Hepatocyte (in vitro differentiated cells): Measurements from ENCODE around the gene PCYT2. TPM values are rescaled to one million over a fixed set of nuclear protein-coding genes. Genes with fewer than 3 reads are reported as not detected.

Source experiments
- DNase-seq: peaks from one replicate; pipeline ENCODE4 v3.0.0-alpha.2; 2016; ENCODE audit warnings: low spot score
- H2AFZ ChIP-seq: fragments of 200-600 bp; sonication (generic); 2 replicates; pipeline ENCODE4 v1.6.0; 2016; ENCODE audit warnings: antibody characterized with exemption, mild to moderate bottlenecking
- H3K27ac ChIP-seq: fragments of 200-600 bp; sonication (generic); 2 replicates; pipeline ENCODE4 v1.5.1; 2016; ENCODE audit warnings: mild to moderate bottlenecking
- H3K27me3 ChIP-seq: fragments of 200-600 bp; sonication (generic); 2 replicates; pipeline ENCODE4 v1.6.1; 2016
- H3K36me3 ChIP-seq: fragments of 200-600 bp; sonication (generic); replicated peaks from 2 replicates; pipeline ENCODE4 v1.5.1; 2016; ENCODE audit warnings: low read depth; ENCODE audit not compliant: insufficient read depth
- H3K4me1 ChIP-seq: fragments of 200-600 bp; sonication (generic); 2 replicates; pipeline ENCODE4 v1.5.1; 2016; ENCODE audit warnings: mild to moderate bottlenecking, moderate library complexity; ENCODE audit not compliant: insufficient read depth
- H3K4me2 ChIP-seq: fragments of 200-600 bp; sonication (generic); 2 replicates; pipeline ENCODE4 v1.6.0; 2016
- H3K4me3 ChIP-seq: fragments of 200-600 bp; sonication (generic); 2 replicates; pipeline ENCODE4 v1.5.1; 2016; ENCODE audit warnings: mild to moderate bottlenecking
- H3K79me2 ChIP-seq: fragments of 200-600 bp; sonication (generic); 2 replicates; pipeline ENCODE4 v1.6.0; 2017; ENCODE audit warnings: mild to moderate bottlenecking
- H3K9me2 ChIP-seq: fragments of 200-600 bp; sonication (generic); replicated peaks from 2 replicates; pipeline ENCODE4 v1.6.0; 2017; ENCODE audit warnings: mild to moderate bottlenecking; ENCODE audit not compliant: insufficient read depth
- H3K9me3 ChIP-seq: fragments of 200-600 bp; sonication (generic); 2 replicates; pipeline ENCODE4 v1.5.1; 2016; ENCODE audit warnings: low read depth, mild to moderate bottlenecking
- H4K20me1 ChIP-seq: fragments of 200-600 bp; sonication (generic); 2 replicates; pipeline ENCODE4 v1.6.0; 2016; ENCODE audit warnings: mild to moderate bottlenecking; ENCODE audit not compliant: insufficient read depth, poor library complexity, severe bottlenecking
- EZH2 ChIP-seq: fragments of 200-600 bp; sonication (generic); IDR thresholded peaks from 2 replicates; pipeline ENCODE4 v1.6.1; 2016; ENCODE audit warnings: antibody characterized with exemption, mild to moderate bottlenecking, borderline replicate concordance
- EZH2phosphoT487 ChIP-seq: fragments of 200-600 bp; sonication (generic); IDR thresholded peaks from one replicate; pipeline ENCODE4 v1.6.1; 2018; ENCODE audit warnings: antibody characterized with exemption, mild to moderate bottlenecking, low read depth, moderate library complexity; ENCODE audit not compliant: unreplicated experiment, severe bottlenecking
- WGBS: methylation state at CpG from one replicate; pipeline ENCODE4 v1.1.6; 2016; ENCODE audit warnings: low lambda C conversion rate; ENCODE audit errors: missing lambda C conversion rate; 5-methylcytosine and 5-hydroxymethylcytosine counted together
- polyA plus RNA-seq: library from polyadenylated mRNA; unstranded; fragments of >200 nt; fragmentation: Nextera tagmentation; extraction: Ambion mirVana; gene quantifications from 2 replicates; pipeline ENCODE4 v1.2.1, GENCODE V29; 2016
- total RNA-seq: library from RNA; depleted of rRNA; stranded (reverse); fragments of >200 nt; gene quantifications from 2 replicates; pipeline ENCODE4 v1.2.3, GENCODE V29; 2014
- TF ChIP-seq, protein P1 (sequence below): fragments of 200-600 bp; sonication (generic); IDR thresholded peaks from 2 replicates; pipeline ENCODE4 v1.5.1; 2016; ENCODE audit warnings: antibody characterized with exemption, mild to moderate bottlenecking; ENCODE audit not compliant: poor library complexity

Gene PCYT2
- total and polyA plus RNA-seq, 2 experiments from 2014 or later: 84.7 to 126 TPM

DNA sequence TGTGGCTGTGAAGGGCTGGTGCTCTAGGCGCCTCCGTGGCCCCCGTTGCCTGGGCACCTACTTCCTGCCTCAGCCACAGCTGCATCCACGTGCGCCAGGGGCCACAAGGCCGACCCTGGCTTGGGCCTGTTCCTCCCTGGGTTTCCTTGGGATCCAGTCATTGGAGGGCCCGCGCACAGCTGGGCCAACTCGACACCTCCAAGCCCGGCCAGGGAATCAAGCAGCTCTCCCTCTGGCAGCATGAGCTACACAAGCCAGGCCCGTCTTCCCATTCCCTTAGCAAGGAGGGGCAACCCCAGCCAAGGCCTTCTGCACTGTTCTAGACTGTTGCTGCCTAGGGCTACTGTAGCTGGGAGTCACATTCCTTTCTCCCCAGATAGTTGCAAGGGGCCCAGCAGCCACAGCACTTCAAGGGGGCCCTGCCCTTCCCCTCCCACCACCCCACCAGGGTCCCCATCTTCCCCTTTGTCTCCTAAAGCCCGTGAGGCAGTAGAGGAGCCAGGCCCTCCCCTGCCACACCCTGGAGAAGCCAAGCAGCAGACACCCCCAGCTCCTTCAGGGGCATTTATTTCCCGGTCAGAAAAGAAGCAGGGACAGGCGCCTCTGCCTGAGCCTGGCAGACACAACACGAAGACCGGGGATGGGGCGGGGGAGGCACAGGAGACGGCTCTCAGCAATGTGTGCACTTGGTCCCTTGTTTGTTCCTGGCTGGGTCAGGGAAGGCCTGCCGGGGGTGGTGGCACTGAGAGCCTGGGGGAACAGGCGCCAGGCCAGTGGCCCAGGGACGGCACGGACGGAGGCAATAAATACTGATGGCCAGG, 43.8 kb downstream of the PCYT2 start:
- H3K9me3 ChIP-seq: no peaks in the 10 kb centered on the region
- peaks cover 28% of the 10 kb centered on the region for H4K20me1 ChIP-seq
- DNase-seq: peak; percentile 69
- H3K4me2 ChIP-seq: peak overlapping the region; percentile 96
- no peak overlapping the region for H3K4me3 ChIP-seq
- H3K36me3 ChIP-seq: no peaks in the 10 kb centered on the region
- no peak overlapping the region for H2AFZ ChIP-seq
- H3K9me2 ChIP-seq: no peaks in the 10 kb centered on the region
- WGBS: 58% methylated on average over 23 of the region's 23 CpGs
- peaks cover 56% of the 10 kb centered on the region for H3K4me1 ChIP-seq
- no peaks in the 10 kb centered on the region for H3K27me3 ChIP-seq
- TF ChIP-seq EZH2 (no peak), EZH2phosphoT487 (no peak)
- TF ChIP-seq, protein P1, sequence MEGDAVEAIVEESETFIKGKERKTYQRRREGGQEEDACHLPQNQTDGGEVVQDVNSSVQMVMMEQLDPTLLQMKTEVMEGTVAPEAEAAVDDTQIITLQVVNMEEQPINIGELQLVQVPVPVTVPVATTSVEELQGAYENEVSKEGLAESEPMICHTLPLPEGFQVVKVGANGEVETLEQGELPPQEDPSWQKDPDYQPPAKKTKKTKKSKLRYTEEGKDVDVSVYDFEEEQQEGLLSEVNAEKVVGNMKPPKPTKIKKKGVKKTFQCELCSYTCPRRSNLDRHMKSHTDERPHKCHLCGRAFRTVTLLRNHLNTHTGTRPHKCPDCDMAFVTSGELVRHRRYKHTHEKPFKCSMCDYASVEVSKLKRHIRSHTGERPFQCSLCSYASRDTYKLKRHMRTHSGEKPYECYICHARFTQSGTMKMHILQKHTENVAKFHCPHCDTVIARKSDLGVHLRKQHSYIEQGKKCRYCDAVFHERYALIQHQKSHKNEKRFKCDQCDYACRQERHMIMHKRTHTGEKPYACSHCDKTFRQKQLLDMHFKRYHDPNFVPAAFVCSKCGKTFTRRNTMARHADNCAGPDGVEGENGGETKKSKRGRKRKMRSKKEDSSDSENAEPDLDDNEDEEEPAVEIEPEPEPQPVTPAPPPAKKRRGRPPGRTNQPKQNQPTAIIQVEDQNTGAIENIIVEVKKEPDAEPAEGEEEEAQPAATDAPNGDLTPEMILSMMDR: no peak
- H3K27ac ChIP-seq: peak overlapping the region; percentile 99
- peaks cover 62% of the 10 kb centered on the region for H3K79me2 ChIP-seq

DNA sequence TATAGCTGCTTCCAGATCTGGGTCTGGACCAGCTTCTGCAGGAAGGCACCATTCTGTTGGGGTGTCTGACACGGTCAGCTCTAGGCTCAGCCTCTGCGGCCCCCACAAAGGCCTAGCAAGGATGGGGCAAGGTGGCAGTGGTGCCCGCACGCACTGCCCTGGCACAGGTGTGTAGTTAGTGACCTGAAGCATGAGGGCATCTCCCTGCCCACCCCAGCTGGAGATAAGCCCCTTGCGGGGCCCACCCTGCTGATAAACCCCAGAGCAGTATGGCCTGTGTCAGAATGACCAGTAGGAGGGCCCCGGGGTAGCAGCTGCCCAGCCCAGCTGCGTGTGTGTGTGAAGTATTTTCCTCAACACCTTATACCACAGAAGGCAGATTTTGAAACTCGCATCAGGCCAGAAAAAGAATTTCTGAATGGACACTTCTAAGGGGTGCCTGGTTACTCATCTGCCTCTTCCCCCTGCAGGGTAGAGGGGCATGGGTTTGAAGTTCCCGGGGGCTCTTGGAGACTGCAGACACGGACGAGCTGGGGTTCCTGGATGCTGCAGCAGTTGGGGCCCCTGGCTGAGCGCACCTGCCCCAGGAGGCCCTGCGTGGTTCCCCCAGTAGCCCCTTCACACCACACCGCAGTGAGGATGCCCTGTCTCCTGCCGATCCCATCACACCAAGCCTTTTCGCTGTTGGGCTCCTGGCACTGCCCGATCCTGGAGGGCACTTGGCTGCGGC, 44.6 kb downstream of the PCYT2 start:
- TF ChIP-seq, protein P1: no peak
- TF ChIP-seq EZH2phosphoT487 (no peak), EZH2 (no peak)
- Histone ChIP-seq H3K4me1 (peaks cover 56% of the 10 kb centered on the region), H3K4me3 (no peak overlapping the region), H3K27ac (peak overlapping the region; percentile 99), H2AFZ (no peak overlapping the region), H4K20me1 (peaks cover 28% of the 10 kb centered on the region), H3K27me3 (no peaks in the 10 kb centered on the region), H3K36me3 (no peaks in the 10 kb centered on the region), H3K4me2 (peak overlapping the region; percentile 96), H3K79me2 (peaks cover 62% of the 10 kb centered on the region), H3K9me2 (no peaks in the 10 kb centered on the region), H3K9me3 (no peaks in the 10 kb centered on the region)
- WGBS: 90% methylated on average over 18 of the region's 18 CpGs
- no peak for DNase-seq

DNA sequence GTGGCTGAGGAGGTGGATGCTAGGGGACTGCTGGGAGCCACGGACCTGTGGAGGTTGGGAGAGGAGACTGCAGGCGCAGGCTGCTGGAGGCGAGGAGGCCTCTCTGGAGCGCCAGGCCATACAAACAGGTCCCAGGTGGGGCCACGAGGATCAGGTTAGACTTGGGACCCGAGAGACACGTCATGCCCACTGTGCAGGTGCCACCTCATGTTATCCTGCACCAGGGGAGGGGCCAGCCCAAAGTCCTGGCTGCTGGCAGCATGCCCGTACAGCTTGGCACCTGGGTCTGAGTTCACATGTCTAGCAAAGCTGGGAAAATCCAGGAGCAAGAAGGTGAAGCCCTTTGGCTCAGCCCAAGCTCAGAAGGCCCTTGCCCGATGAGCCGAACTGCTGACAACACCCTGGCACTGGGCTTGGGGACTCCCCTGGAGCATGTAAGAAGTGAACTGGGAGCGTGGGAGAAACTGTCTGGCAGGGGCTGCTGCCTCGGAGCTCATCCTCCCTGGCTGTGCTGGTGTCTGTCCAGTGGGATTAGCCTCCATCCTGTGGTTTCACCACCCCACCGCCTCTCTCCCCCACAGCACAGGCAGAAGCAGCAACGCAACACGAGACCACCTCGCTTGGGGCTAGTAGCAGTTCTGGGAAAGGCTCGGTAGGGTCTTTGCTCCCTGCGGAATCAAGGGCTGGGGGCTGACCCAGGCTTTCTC, 45.3 kb downstream of the PCYT2 start:
- WGBS: 77% methylated on average over 18 of the region's 18 CpGs
- H3K4me3 ChIP-seq: no peak overlapping the region
- peaks cover 28% of the 10 kb centered on the region for H4K20me1 ChIP-seq
- H3K4me2 ChIP-seq: no peak overlapping the region
- H3K79me2 ChIP-seq: peaks cover 62% of the 10 kb centered on the region
- H3K9me3 ChIP-seq: no peaks in the 10 kb centered on the region
- TF ChIP-seq EZH2: no peak
- TF ChIP-seq, protein P1: no peak
- TF ChIP-seq EZH2phosphoT487: no peak
- no peak for DNase-seq
- H3K9me2 ChIP-seq: no peaks in the 10 kb centered on the region
- H2AFZ ChIP-seq: no peak overlapping the region
- no peak overlapping the region for H3K27ac ChIP-seq
- H3K36me3 ChIP-seq: no peaks in the 10 kb centered on the region
- peaks cover 56% of the 10 kb centered on the region for H3K4me1 ChIP-seq
- no peaks in the 10 kb centered on the region for H3K27me3 ChIP-seq
